ENCODE measurements around the gene SCARF2.

GRCh38 chr22:20456064-20456721, 18.6 kb upstream of the SCARF2 start:
- TF ChIP-seq, protein P1, sequence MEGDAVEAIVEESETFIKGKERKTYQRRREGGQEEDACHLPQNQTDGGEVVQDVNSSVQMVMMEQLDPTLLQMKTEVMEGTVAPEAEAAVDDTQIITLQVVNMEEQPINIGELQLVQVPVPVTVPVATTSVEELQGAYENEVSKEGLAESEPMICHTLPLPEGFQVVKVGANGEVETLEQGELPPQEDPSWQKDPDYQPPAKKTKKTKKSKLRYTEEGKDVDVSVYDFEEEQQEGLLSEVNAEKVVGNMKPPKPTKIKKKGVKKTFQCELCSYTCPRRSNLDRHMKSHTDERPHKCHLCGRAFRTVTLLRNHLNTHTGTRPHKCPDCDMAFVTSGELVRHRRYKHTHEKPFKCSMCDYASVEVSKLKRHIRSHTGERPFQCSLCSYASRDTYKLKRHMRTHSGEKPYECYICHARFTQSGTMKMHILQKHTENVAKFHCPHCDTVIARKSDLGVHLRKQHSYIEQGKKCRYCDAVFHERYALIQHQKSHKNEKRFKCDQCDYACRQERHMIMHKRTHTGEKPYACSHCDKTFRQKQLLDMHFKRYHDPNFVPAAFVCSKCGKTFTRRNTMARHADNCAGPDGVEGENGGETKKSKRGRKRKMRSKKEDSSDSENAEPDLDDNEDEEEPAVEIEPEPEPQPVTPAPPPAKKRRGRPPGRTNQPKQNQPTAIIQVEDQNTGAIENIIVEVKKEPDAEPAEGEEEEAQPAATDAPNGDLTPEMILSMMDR (conservative IDR thresholded peaks at IDR 0.05; ENCODE audit: low read depth, low read length) = peak; percentile 73
- TF ChIP-seq EZH2phosphoT487 (IDR thresholded peaks at IDR 0.05; ENCODE audit: borderline replicate concordance, low read length) (no peak), EZH2 (IDR thresholded peaks at IDR 0.05; ENCODE audit: low read length, unreplicated experiment) (no peak)

All from PC-3 (cell line).